ENCODE measurements around the gene HIRA.

GRCh38 chr22:19355413-19356157, 75.9 kb downstream of the HIRA start:
- TF ChIP-seq CTCF (IDR thresholded peaks at IDR 0.05) (no peak), POLR2A (IDR thresholded peaks at IDR 0.05) (no peak)

Data from thyroid gland (tissue), 4 donors.